Mesenchymal stem cell (in vitro differentiated cells and primary cell): Measurements from ENCODE around the gene NCOA7.
A peak's percentile ranks its signal among the peaks of the same experiment; 100 is the strongest.

Experiments used
- DNase-seq: peaks from one replicate; pipeline ENCODE4 v3.0.0-alpha.2; 2013
- H2AFZ ChIP-seq: one replicate; pipeline ENCODE4 v1.6.1; 2013; ENCODE audit warnings: low read depth, mild to moderate bottlenecking, control low read depth, inconsistent platforms, low read length, moderate library complexity
- H2AK5ac ChIP-seq: 2 replicates; pipeline ENCODE4 v1.6.1; 2013; ENCODE audit warnings: low read length, moderate library complexity, mild to moderate bottlenecking, inconsistent platforms; ENCODE audit not compliant: severe bottlenecking
- H2BK120ac ChIP-seq: one replicate; pipeline ENCODE4 v1.6.1; 2013; ENCODE audit warnings: low read depth, mild to moderate bottlenecking, inconsistent platforms, low read length, moderate library complexity
- H2BK12ac ChIP-seq, 2 experiments: one replicate each; pipeline ENCODE4 v1.6.1; 2013; ENCODE audit warnings: inconsistent platforms in 2 of 2, low read length in 2 of 2, mild to moderate bottlenecking in 2 of 2, moderate library complexity in 2 of 2, control low read depth in 1 of 2
- H2BK15ac ChIP-seq: one replicate; pipeline ENCODE4 v1.6.1; 2013; ENCODE audit warnings: mild to moderate bottlenecking, low read depth, inconsistent platforms; ENCODE audit not compliant: poor library complexity, severe bottlenecking
- H2BK5ac ChIP-seq: 2 replicates; pipeline ENCODE4 v1.6.1; 2013; ENCODE audit warnings: low read depth, mild to moderate bottlenecking, low read length, control low read depth, inconsistent platforms; ENCODE audit not compliant: poor library complexity, severe bottlenecking
- H3K14ac ChIP-seq, 2 experiments: one replicate each; pipeline ENCODE4 v1.6.1; 2013; ENCODE audit warnings: inconsistent platforms in 2 of 2, low read length in 2 of 2, control low read depth in 1 of 2, mild to moderate bottlenecking in 1 of 2, moderate library complexity in 1 of 2
- H3K18ac ChIP-seq, 2 experiments: one replicate each; pipeline ENCODE4 v1.6.1; 2013; ENCODE audit warnings: inconsistent platforms in 2 of 2, low read length in 2 of 2, control low read depth in 1 of 2, low read depth in 1 of 2, mild to moderate bottlenecking in 1 of 2
- H3K23ac ChIP-seq, 2 experiments: one replicate each; pipeline ENCODE4 v1.6.1; 2013; ENCODE audit warnings: inconsistent platforms in 2 of 2, low read length in 2 of 2, mild to moderate bottlenecking in 2 of 2, moderate library complexity in 2 of 2, control low read depth in 1 of 2
- H3K27ac ChIP-seq: 2 replicates; pipeline ENCODE4 v1.5.1; 2013; ENCODE audit warnings: mild to moderate bottlenecking, moderate library complexity, low read length, control low read depth, inconsistent platforms; ENCODE audit not compliant: poor library complexity, severe bottlenecking
- H3K27me3 ChIP-seq, 2 experiments: 2 replicates each; pipeline versions ENCODE4 v1.6.1 to v1.7.0; 2013; ENCODE audit warnings: low read length in 2 of 2, mild to moderate bottlenecking in 2 of 2, moderate library complexity in 2 of 2, control low read depth in 1 of 2, inconsistent platforms in 1 of 2; ENCODE audit not compliant: control insufficient read depth in 1 of 2, insufficient read depth in 1 of 2
- H3K36me3 ChIP-seq, 2 experiments: 2 replicates each; pipeline versions ENCODE4 v1.6.1 to v1.7.0; 2013; ENCODE audit warnings: low read length in 2 of 2, control low read depth in 1 of 2, inconsistent platforms in 1 of 2, low read depth in 1 of 2, mild to moderate bottlenecking in 1 of 2; ENCODE audit not compliant: insufficient read depth in 2 of 2, control insufficient read depth in 1 of 2
- H3K4ac ChIP-seq, 2 experiments: one replicate each; pipeline ENCODE4 v1.6.1; 2013; ENCODE audit warnings: inconsistent platforms in 2 of 2, low read length in 2 of 2, mild to moderate bottlenecking in 2 of 2, moderate library complexity in 2 of 2, control low read depth in 1 of 2, low read depth in 1 of 2
- H3K4me1 ChIP-seq: 2 replicates; pipeline ENCODE4 v1.6.1; 2013; ENCODE audit warnings: low read depth, low read length, control low read depth; ENCODE audit not compliant: control insufficient read depth, insufficient read depth
- H3K4me2 ChIP-seq: 2 replicates; pipeline ENCODE4 v1.6.1; 2013; ENCODE audit warnings: low read length, mild to moderate bottlenecking, inconsistent platforms; ENCODE audit not compliant: poor library complexity, severe bottlenecking
- H3K4me3 ChIP-seq, 2 experiments: 2 replicates each; pipeline versions ENCODE4 v1.5.1 to v1.7.0; 2013; ENCODE audit warnings: low read length in 2 of 2, mild to moderate bottlenecking in 2 of 2, control low read depth in 1 of 2, low read depth in 1 of 2; ENCODE audit not compliant: insufficient read depth in 1 of 2
- H3K79me1 ChIP-seq: replicated peaks from 2 replicates; pipeline ENCODE4 v1.6.1; 2013; ENCODE audit warnings: mild to moderate bottlenecking, control low read depth, low read length, inconsistent platforms; ENCODE audit not compliant: poor library complexity, severe bottlenecking
- H3K9ac ChIP-seq: 2 replicates; pipeline ENCODE4 v1.7.0; 2013; ENCODE audit warnings: mild to moderate bottlenecking, low read length, moderate library complexity
- H3K9me3 ChIP-seq: 2 replicates; pipeline ENCODE4 v1.7.0; 2013; ENCODE audit warnings: mild to moderate bottlenecking, low read length; ENCODE audit not compliant: control insufficient read depth
- H4K8ac ChIP-seq: one replicate; pipeline ENCODE4 v1.6.1; 2013; ENCODE audit warnings: inconsistent platforms, mild to moderate bottlenecking, low read length, moderate library complexity
- H4K91ac ChIP-seq: one replicate; pipeline ENCODE4 v1.6.1; 2013; ENCODE audit warnings: mild to moderate bottlenecking, low read length, inconsistent platforms
- WGBS: methylation state at CpG from one replicate; pipeline ENCODE4 v1.1.7; 2013; ENCODE audit warnings: mixed read lengths; 5-methylcytosine and 5-hydroxymethylcytosine counted together

Gene NCOA7

DNA sequence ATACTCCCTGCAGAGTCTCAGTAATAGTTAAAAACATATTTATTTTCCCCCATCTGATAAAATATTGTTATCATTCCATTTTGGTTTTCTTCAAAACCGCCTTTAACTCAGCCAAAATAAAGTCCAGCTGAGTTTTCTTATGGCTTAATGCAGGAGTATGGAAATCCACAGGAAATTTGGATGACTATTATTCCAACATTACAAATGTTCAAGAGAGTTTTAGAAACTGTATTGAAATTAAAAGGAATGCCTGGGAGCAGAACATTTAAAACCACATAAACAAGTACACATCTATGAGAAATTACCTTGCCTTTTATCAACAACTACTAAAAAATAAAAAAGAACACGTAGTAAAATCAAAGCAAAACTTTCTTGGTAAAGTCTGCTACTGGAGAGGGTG lies 45.7 kb downstream of the NCOA7 start:
- Histone ChIP-seq H3K4me3 (no peak overlapping the region), H3K27ac (no peak overlapping the region), H3K4me1 (no peaks in the 10 kb centered on the region), H3K79me1 (peaks cover 9% of the 10 kb centered on the region), H2AFZ (no peak overlapping the region), H3K9ac (no peak overlapping the region), H3K27me3 (no peaks in the 10 kb centered on the region), H2BK12ac (no peak overlapping the region), H4K91ac (no peak overlapping the region), H3K4me2 (no peak overlapping the region), H3K9me3 (no peaks in the 10 kb centered on the region), H2BK15ac (no peak overlapping the region), H2AK5ac (no peak overlapping the region), H2BK5ac (no peak overlapping the region), H3K4ac (no peak overlapping the region), H3K14ac (no peak overlapping the region), H3K23ac (no peak overlapping the region), H4K8ac (no peak overlapping the region), H3K18ac (no peak overlapping the region), H3K36me3 (no peaks in the 10 kb centered on the region), H2BK120ac (no peak overlapping the region)
- no peak for DNase-seq
- WGBS, result 71% methylated on average over 1 of the region's 2 CpGs

DNA sequence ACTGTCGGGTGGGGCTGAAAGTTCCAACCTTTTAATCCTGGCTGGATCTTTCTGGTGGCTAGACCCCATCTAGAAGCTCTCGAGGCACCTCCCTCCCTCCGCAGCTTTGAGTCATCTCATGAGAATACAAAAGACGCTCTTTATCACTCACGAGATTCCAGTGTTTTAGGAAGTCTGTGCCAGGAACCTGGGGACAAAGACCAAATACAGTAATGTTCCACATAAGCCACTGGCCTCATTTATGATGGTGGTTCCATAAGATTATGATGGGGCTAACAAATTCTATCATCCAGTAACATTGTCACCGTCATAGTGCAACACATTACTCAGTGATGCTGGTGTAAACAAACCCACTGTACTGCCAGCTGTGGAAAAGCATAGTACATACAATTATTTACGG lies 48.7 kb downstream of the NCOA7 start:
- Histone ChIP-seq H2BK5ac (no peak overlapping the region), H3K18ac (no peak overlapping the region), H3K36me3 (no peaks in the 10 kb centered on the region), H3K14ac (no peak overlapping the region), H3K79me1 (peaks cover 9% of the 10 kb centered on the region), H4K8ac (no peak overlapping the region), H2BK15ac (no peak overlapping the region), H3K4me3 (no peak overlapping the region), H3K27me3 (no peaks in the 10 kb centered on the region), H3K27ac (no peak overlapping the region), H3K9me3 (no peaks in the 10 kb centered on the region), H2BK120ac (no peak overlapping the region), H2AFZ (no peak overlapping the region), H3K23ac (no peak overlapping the region), H2AK5ac (no peak overlapping the region), H3K4me1 (no peaks in the 10 kb centered on the region), H3K9ac (no peak overlapping the region), H2BK12ac (no peak overlapping the region), H3K4ac (no peak overlapping the region), H3K4me2 (no peak overlapping the region), H4K91ac (no peak overlapping the region)
- DNase-seq, result peak; percentile 14
- 96% methylated on average over 4 of the region's 7 CpGs for WGBS

DNA sequence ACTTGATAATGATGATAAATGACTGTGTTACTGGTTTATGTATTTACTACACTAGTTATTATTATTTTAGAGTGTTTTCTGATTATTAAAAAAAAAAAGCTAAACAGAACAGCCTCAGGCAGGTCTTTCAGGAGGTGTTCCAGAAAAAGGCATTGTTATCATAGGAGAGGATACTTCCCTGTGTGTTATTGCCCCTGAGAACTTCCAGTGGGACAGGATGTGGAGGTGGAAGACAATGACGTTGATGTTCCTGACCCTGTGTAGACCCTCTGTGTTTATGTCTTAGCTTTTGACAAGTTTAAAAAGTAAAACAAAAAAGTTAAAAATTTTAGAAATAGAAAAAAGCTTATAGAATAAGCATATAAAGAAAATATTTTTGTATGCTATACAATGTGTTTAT lies 49.1 kb downstream of the NCOA7 start:
- Histone ChIP-seq H3K9ac (no peak overlapping the region), H3K9me3 (no peaks in the 10 kb centered on the region), H2AK5ac (no peak overlapping the region), H2BK120ac (no peak overlapping the region), H3K14ac (no peak overlapping the region), H3K27me3 (no peaks in the 10 kb centered on the region), H3K18ac (no peak overlapping the region), H3K4ac (no peak overlapping the region), H2BK12ac (no peak overlapping the region), H2BK15ac (no peak overlapping the region), H4K91ac (no peak overlapping the region), H3K36me3 (no peaks in the 10 kb centered on the region), H4K8ac (no peak overlapping the region), H3K4me1 (no peaks in the 10 kb centered on the region), H3K4me2 (no peak overlapping the region), H2AFZ (no peak overlapping the region), H3K79me1 (peaks cover 9% of the 10 kb centered on the region), H2BK5ac (no peak overlapping the region), H3K4me3 (no peak overlapping the region), H3K27ac (no peak overlapping the region), H3K23ac (no peak overlapping the region)
- WGBS, result 80% methylated on average over 1 of the region's 1 CpG
- no peak for DNase-seq

DNA sequence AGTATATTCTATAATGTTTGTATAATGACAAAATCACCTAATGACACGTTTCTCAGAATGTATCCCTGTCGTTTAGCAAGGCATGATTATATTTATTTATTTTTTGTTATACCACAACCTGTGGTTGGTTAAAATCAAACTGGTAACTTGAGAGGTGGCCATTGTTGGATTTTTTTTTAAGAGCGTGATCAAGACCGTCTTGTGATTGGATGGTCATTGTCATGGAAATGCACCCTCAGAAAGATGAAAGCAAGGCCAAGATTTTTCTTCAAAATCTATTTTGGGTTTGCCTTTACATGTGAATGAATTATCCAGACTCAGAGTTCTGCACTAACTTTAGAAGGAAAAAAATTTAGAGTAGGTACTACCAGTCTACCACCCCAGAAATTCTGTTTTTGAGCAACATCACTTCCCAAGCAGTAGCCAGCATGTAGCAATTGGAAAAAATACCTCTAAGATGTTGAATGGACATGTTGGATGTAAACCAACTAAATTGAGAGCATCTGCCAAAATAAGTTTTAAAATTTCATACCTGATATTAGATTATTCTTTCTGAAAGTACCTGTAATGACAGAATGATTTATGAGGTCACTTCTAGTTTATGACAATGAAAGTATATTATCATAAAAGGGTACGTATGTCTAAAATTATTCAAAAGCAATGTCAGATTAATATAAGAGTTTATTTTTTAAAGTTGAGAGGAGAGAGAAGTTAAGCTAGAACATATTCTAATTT lies 50.8 kb downstream of the NCOA7 start:
- H2AK5ac ChIP-seq, result no peak overlapping the region
- H2AFZ ChIP-seq, result no peak overlapping the region
- no peaks in the 10 kb centered on the region for H3K9me3 ChIP-seq
- H3K36me3 ChIP-seq, result no peaks in the 10 kb centered on the region
- no peak overlapping the region for H3K23ac ChIP-seq
- no peak overlapping the region for H3K4me2 ChIP-seq
- H4K91ac ChIP-seq, result no peak overlapping the region
- no peak overlapping the region for H3K4ac ChIP-seq
- H3K79me1 ChIP-seq, result peaks cover 11% of the 10 kb centered on the region
- no peak overlapping the region for H3K27ac ChIP-seq
- no peak overlapping the region for H2BK120ac ChIP-seq
- H3K18ac ChIP-seq, result no peak overlapping the region
- H3K27me3 ChIP-seq, result no peaks in the 10 kb centered on the region
- WGBS, result 100% methylated on average over 2 of the region's 5 CpGs
- H3K4me3 ChIP-seq, result no peak overlapping the region
- no peak overlapping the region for H2BK15ac ChIP-seq
- no peaks in the 10 kb centered on the region for H3K4me1 ChIP-seq
- H2BK12ac ChIP-seq, result no peak overlapping the region
- H3K14ac ChIP-seq, result no peak overlapping the region
- no peak overlapping the region for H3K9ac ChIP-seq
- H2BK5ac ChIP-seq, result no peak overlapping the region
- DNase-seq, result no peak
- no peak overlapping the region for H4K8ac ChIP-seq
